ENCODE data around the gene AAK1. TPM values are rescaled to one million over a fixed set of nuclear protein-coding genes. Genes with fewer than 3 reads are reported as not detected.

AAK1 gene
- total RNA-seq, 1 experiment from 2014 or later, result 46.8 TPM

- H3K79me2 ChIP-seq (ENCODE audit: low read length), result peaks cover 93% of the 10 kb centered on the region
- no peaks in the 10 kb centered on the region for H3K27me3 ChIP-seq (ENCODE audit: low read length)
- no peak overlapping the region for H3K9ac ChIP-seq (ENCODE audit: low read length)
- no peaks in the 10 kb centered on the region for H3K9me3 ChIP-seq (ENCODE audit: low read length)
- intact Hi-C loops (cut with micrococcal nuclease), result no loop called here
- CTCF ChIA-PET, result no interaction called here
- no TSS peak for BruUV-seq (replicated peaks)
- H3K36me3 ChIP-seq (ENCODE audit: low read depth, low read length), result peaks cover 13% of the 10 kb centered on the region
- POLR2A ChIA-PET (ENCODE audit: unreplicated experiment), result no interaction called here
- H3K4me1 ChIP-seq (ENCODE audit: insufficient read depth, low read length), result peaks cover 22% of the 10 kb centered on the region
- DNase-seq (no peak), ATAC-seq (no peak)
- peaks cover 17% of the 10 kb centered on the region for H4K20me1 ChIP-seq (ENCODE audit: low read length)
- no peak for TF ChIP-seq EZH2phosphoT487 (IDR thresholded peaks at IDR 0.05; ENCODE audit: borderline replicate concordance, low read length)
- no peaks in the 10 kb centered on the region for H3F3A ChIP-seq (ENCODE audit: low read length, unreplicated experiment)
- no peak overlapping the region for H3K4me3 ChIP-seq (ENCODE audit: low read length)
- H3K9me2 ChIP-seq (replicated peaks; ENCODE audit: low read length), result no peaks in the 10 kb centered on the region
- no peak overlapping the region for H3K4me2 ChIP-seq (ENCODE audit: low read length)
- no peak overlapping the region for H3K27ac ChIP-seq (ENCODE audit: low read length)
- H2AFZ ChIP-seq (ENCODE audit: low read length), result no peak overlapping the region
These were observed 5.6 kb downstream of the AAK1 start for GRCh38 chr2:69637923-69638322.

DNA sequence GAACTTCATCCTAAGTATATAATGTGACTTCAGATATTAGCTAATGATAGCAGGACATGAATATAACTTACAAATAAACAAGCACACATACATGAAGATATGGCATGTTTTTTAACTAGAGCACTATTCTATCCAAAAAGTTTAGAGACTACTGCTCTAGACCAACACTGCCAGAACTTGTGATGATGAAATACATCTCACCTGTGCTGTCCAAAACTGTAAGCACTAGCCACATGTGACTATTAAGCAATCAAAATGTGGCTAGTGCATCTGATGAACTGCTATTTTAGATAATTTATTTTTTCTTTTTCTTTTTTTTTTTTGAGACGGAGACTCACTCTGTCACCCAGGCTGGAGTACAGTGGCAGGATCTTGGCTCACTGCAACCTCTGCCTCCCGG lies 7.1 kb downstream of the AAK1 start:
- H3K4me2 ChIP-seq (ENCODE audit: low read length), result no peak overlapping the region
- ChIA-PET POLR2A (ENCODE audit: unreplicated experiment) (no interaction called here), CTCF (no interaction called here)
- H4K20me1 ChIP-seq (ENCODE audit: low read length), result peaks cover 17% of the 10 kb centered on the region
- no peak overlapping the region for H3K27ac ChIP-seq (ENCODE audit: low read length)
- TF ChIP-seq, protein P1, sequence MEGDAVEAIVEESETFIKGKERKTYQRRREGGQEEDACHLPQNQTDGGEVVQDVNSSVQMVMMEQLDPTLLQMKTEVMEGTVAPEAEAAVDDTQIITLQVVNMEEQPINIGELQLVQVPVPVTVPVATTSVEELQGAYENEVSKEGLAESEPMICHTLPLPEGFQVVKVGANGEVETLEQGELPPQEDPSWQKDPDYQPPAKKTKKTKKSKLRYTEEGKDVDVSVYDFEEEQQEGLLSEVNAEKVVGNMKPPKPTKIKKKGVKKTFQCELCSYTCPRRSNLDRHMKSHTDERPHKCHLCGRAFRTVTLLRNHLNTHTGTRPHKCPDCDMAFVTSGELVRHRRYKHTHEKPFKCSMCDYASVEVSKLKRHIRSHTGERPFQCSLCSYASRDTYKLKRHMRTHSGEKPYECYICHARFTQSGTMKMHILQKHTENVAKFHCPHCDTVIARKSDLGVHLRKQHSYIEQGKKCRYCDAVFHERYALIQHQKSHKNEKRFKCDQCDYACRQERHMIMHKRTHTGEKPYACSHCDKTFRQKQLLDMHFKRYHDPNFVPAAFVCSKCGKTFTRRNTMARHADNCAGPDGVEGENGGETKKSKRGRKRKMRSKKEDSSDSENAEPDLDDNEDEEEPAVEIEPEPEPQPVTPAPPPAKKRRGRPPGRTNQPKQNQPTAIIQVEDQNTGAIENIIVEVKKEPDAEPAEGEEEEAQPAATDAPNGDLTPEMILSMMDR (conservative IDR thresholded peaks at IDR 0.05; ENCODE audit: low read depth, low read length), result no peak
- no peak for TF ChIP-seq EZH2 (IDR thresholded peaks at IDR 0.05; ENCODE audit: low read length, unreplicated experiment)
- TF ChIP-seq EZH2phosphoT487 (IDR thresholded peaks at IDR 0.05; ENCODE audit: borderline replicate concordance, low read length), result no peak
- no peaks in the 10 kb centered on the region for H3K9me2 ChIP-seq (replicated peaks; ENCODE audit: low read length)
- H3K9me3 ChIP-seq (ENCODE audit: low read length), result no peaks in the 10 kb centered on the region
- DNase-seq (no peak), ATAC-seq (no peak)
- H3K36me3 ChIP-seq (ENCODE audit: low read depth, low read length), result peaks cover 13% of the 10 kb centered on the region
- peaks cover 87% of the 10 kb centered on the region for H3K79me2 ChIP-seq (ENCODE audit: low read length)
- H3K27me3 ChIP-seq (ENCODE audit: low read length), result no peaks in the 10 kb centered on the region
- peaks cover 19% of the 10 kb centered on the region for H3K4me1 ChIP-seq (ENCODE audit: insufficient read depth, low read length)
- H2AFZ ChIP-seq (ENCODE audit: low read length), result no peak overlapping the region
- no TSS peak for BruUV-seq (replicated peaks)
- H3K9ac ChIP-seq (ENCODE audit: low read length), result no peak overlapping the region
- intact Hi-C loops (cut with micrococcal nuclease), result no loop called here
- no peak overlapping the region for H3K4me3 ChIP-seq (ENCODE audit: low read length)
- no peaks in the 10 kb centered on the region for H3F3A ChIP-seq (ENCODE audit: low read length, unreplicated experiment)

DNA sequence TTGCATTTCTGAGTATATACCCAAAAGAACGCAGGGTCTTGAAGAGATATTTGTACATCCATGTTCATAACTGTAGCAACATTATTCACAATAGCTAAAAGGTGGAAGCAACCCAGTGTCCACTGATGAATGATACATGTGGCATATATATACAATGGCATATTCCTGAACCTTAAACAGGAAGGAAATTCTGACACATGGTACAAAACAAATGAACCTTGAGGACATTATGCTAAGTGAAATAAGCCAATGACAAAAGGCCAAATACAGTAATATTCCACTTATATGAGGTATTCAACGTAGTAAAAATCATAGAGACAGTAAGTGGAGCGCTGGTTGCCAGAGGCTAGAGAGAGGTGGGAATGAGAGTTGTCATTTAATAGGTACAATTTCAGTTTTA lies 8.1 kb downstream of the AAK1 start:
- Histone ChIP-seq H3K4me3 (ENCODE audit: low read length) (no peak overlapping the region), H3K36me3 (ENCODE audit: low read depth, low read length) (peaks cover 11% of the 10 kb centered on the region), H4K20me1 (ENCODE audit: low read length) (peaks cover 11% of the 10 kb centered on the region), H3K4me2 (ENCODE audit: low read length) (no peak overlapping the region), H3F3A (ENCODE audit: low read length, unreplicated experiment) (no peaks in the 10 kb centered on the region), H3K27me3 (ENCODE audit: low read length) (no peaks in the 10 kb centered on the region), H3K79me2 (ENCODE audit: low read length) (peaks cover 87% of the 10 kb centered on the region), H3K9me2 (replicated peaks; ENCODE audit: low read length) (no peaks in the 10 kb centered on the region), H3K4me1 (ENCODE audit: insufficient read depth, low read length) (peaks cover 9% of the 10 kb centered on the region), H3K9ac (ENCODE audit: low read length) (no peak overlapping the region), H3K9me3 (ENCODE audit: low read length) (no peaks in the 10 kb centered on the region), H3K27ac (ENCODE audit: low read length) (no peak overlapping the region), H2AFZ (ENCODE audit: low read length) (no peak overlapping the region)
- no peak for TF ChIP-seq EZH2 (IDR thresholded peaks at IDR 0.05; ENCODE audit: low read length, unreplicated experiment)
- TF ChIP-seq EZH2phosphoT487 (IDR thresholded peaks at IDR 0.05; ENCODE audit: borderline replicate concordance, low read length), result no peak
- TF ChIP-seq, protein P1 (conservative IDR thresholded peaks at IDR 0.05; ENCODE audit: low read depth, low read length), result no peak
- CTCF ChIA-PET, result no interaction called here
- intact Hi-C loops (cut with micrococcal nuclease), result no loop called here
- no TSS peak for BruUV-seq (replicated peaks)
- POLR2A ChIA-PET (ENCODE audit: unreplicated experiment), result no interaction called here
- DNase-seq, result no peak
- no peak for ATAC-seq
